ENCODE measurements around the gene RASA3.
"Not testable (repeated sequence)": the region's sequence is repeated elsewhere in the genome, so short reads cannot be mapped to it uniquely, and the experiment has no call there.

The RASA3 gene

DNA sequence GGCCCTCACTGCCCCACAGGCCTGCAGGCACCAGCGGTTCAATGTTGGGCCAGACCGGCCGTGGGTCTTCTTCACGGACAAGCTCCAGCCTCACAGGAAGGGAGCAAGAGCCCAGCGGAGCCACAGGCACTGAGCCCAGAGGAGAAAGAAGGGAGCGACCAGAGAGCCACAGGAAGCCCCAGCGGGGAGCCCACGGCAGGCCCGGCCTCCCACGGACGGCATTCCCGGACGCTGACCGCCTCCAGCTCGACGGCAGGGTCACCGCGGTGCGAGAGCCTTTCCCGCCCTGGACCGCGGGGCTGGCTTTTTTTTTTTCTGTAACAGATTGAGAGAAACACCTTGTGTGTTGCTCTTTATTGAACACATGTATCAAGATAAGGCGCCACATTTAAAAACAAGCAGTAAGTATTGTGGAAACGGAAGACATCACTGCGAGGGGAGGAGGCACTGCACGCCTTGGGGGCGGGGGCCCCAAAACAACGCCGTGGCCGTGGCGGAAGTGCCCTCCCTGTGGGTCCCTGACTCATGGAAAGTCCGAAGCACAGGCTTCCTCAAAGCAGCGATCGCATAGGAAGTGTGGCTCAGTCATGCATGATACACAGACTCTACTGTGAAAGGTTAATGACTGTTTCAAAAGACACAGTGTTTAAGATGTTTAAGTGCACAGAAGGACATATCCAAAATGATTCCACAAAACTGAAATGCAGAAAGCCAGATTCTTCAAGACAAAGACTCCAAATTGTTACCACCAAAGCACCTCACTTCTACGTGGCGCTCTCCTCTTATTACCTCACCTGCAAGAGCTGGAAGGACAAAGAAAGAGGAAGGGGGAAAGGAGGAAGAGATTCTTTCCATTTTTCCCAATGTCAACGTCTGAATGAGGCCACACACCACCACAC is 3.5 kb downstream of the RASA3 start:
- peak; percentile 84 for DNase-seq (ENCODE audit: low read depth)

GRCh38 chr13:114128348-114128623 is 4.1 kb downstream of the RASA3 start:
- no peak for DNase-seq (ENCODE audit: low read depth)
- H3K4me3 ChIP-seq (ENCODE audit: low read depth, low read length): peak overlapping the region; percentile 82
- TF ChIP-seq CTCF (IDR thresholded peaks at IDR 0.05; ENCODE audit: low read depth, low read length, missing control alignments): no peak

More for the DNA sequence above, 3.5 kb downstream of the RASA3 start:
- no peak for TF ChIP-seq CTCF (IDR thresholded peaks at IDR 0.05; ENCODE audit: low read depth, low read length, missing control alignments)
- H3K4me3 ChIP-seq (ENCODE audit: low read depth, low read length): peak overlapping the region; percentile 82

DNA sequence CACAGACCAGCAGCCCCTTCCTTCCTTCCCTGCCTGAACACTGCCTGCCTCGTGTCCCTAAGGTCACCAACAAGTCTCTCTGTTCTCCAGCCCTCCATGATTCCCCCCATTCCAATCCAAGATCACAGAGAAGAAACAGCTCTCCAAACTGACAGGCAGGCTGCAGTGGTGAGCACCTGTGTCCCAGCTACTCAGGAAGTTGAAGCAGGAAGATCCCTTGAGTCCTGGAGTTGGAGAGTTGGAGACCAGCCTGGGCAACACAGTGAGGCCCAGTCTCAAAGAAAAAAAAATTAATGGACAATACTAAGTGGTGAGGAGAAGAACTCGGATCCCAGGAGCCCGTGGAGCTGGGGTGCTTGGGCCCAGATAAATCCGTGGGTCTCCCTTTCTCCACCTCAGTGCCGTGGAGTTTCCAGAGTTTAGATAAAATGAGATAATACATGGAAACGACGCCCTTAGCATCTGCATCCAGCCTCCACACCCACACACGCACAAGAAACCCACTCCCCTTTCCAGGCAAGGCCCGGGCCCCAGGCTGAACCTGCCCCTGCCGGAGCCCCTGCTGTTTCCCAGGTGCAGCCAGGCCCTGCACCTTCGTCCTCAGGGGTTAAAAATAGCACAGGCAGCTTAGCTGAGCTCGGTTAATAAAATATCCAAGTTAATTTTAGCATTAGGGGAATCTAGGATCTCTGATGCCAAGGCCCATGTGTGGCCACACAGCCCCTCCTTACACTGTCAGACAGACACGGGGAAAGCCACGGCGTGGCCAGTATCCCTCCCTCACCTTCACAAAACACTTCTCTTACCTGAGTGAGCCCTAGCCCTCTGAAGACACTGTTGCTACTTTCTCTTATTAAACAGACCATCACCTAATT is 4.7 kb downstream of the RASA3 start:
- H3K4me3 ChIP-seq (ENCODE audit: low read depth, low read length): no peak overlapping the region
- TF ChIP-seq CTCF (IDR thresholded peaks at IDR 0.05; ENCODE audit: low read depth, low read length, missing control alignments): no peak
- no peak for DNase-seq (ENCODE audit: low read depth)

DNA sequence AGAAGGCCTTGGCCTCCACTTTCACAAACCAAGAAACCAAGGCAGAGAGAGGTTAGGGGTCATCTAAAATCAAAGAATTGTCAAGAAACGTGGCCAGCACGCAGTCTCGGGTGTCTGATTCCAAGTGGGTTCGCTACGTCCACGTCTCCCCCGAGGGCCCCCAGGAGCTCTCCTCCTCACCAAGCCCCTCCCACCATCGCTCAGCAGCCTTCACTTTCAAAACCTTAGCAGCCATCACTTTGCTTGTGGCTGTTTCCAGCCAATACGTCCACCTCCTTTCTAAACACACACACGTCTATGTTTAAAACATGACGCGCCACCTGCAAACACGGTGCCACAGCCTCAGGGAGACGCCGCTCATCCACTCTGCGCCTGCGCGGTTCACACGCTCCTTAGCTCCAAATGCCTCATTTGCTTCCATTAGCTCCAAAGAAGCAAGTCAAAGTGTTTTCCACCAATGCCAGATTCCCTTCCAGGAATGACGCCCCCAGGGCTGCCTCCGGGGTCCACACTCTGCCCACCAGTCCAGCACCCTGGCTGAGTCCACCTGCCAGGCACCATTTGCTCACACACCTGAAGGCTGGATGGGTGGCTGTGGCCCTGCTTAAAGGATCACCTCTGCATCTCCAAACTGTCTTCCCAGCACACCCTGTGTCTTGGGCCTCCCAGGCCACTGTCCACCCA is 5.5 kb downstream of the RASA3 start:
- no peak for DNase-seq (ENCODE audit: low read depth)

DNA sequence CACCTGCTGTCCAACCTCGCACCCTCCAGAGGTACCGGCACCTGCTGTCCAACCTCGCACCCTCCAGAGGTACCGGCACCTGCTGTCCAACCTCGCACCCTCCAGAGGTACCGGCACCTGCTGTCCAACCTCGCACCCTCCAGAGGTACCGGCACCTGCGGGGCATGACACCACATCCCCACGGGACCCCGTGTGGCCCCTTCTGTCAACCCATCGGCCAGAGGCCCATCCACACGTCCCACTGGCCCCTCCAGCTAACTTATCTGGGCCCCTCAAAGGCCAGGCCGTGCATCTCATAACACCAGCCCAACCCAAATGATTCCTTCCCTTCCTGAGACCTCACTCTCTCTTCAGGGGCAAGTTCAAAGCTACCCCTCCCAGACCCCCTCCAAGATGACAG is 6.3 kb downstream of the RASA3 start:
- H3K4me3 ChIP-seq (ENCODE audit: low read depth, low read length); DNase-seq (ENCODE audit: low read depth): not testable (repeated sequence)

More for the DNA sequence above, 5.5 kb downstream of the RASA3 start:
- no peak overlapping the region for H3K4me3 ChIP-seq (ENCODE audit: low read depth, low read length)
- no peak for TF ChIP-seq CTCF (IDR thresholded peaks at IDR 0.05; ENCODE audit: low read depth, low read length, missing control alignments)

DNA sequence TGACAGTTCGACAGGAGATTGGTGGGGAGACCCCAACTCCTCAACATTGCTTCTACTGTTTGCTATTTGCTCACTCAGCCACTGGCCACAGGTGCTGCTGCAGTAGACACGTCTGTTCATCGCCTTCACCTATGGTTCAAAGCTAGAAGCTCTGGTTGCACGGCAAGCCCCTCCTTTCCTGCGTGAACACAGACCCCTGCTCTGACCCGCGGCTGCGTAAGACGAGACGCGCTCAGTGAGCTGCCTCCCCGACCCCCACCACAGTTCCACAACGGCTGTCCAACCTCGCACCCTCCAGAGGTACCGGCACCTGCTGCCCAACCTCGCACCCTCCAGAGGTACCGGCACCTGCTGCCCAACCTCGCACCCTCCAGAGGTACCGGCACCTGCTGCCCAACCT is 6.8 kb downstream of the RASA3 start:
- DNase-seq (ENCODE audit: low read depth): no peak
- TF ChIP-seq CTCF (IDR thresholded peaks at IDR 0.05; ENCODE audit: low read depth, low read length, missing control alignments): no peak
- no peak overlapping the region for H3K4me3 ChIP-seq (ENCODE audit: low read depth, low read length)

GRCh38 chr13:114124921-114125320 is 7.5 kb downstream of the RASA3 start:
- no peak for DNase-seq (ENCODE audit: low read depth)
- TF ChIP-seq CTCF (IDR thresholded peaks at IDR 0.05; ENCODE audit: low read depth, low read length, missing control alignments): no peak
- H3K4me3 ChIP-seq (ENCODE audit: low read depth, low read length): no peak overlapping the region
